HG03060 (cell line): ENCODE results near the gene TMSB15B.
"Not testable (repeated sequence)": the region's sequence is repeated elsewhere in the genome, so short reads cannot be mapped to it uniquely, and the experiment has no call there.

ENCODE experiments used
- ATAC-seq: cut with Tn5 transposase; IDR thresholded peaks from one replicate; pipeline ENCODE4 v1.9.1; 2021; ENCODE audit warnings: low read depth, moderate number of reproducible peaks; ENCODE audit not compliant: unreplicated experiment

The TMSB15B gene

GRCh38 chrX:103962411-103963278 is at the start of gene TMSB15B:
TMSB15B (plus strand) TSS chrX:103962627.
- peak; percentile 96 for ATAC-seq

DNA sequence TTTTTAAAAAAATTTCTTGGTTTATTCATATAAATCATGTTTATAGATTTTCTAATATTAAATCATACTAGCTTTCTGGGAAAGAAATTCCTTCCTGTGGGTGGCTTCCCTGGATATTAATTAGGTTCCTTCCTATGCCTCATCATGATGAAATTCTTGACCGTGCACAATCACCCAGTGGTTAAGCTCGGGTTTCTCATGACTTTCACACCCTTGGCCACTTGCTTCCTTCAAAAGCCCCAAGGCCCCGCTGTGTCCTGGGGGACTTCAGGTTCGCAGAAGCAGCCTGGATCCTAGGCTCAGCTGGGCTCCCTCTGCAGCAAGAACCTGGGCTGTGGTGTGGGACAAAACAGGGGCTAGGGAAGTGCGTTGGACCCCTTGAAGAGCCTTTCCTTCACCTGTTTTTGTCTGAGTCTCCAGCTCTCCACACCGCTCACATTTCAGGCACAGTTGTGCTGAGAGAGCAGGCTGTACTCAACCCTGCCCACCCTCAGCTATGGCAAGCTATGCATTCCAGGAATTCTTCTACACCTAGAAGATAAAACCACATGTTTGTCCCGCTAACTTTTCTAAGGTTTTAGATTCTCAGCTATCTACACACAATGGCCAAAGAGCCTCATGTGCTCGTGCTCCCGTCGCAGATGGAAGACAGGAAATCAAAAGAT is 48.9 kb upstream of the TMSB15B start:
- ATAC-seq, result no peak

- no peak for ATAC-seq
These were observed 44.4 kb upstream of the TMSB15B start for GRCh38 chrX:103918050-103918449.

- peak; percentile 43 for ATAC-seq
These were observed 43.7 kb upstream of the TMSB15B start for GRCh38 chrX:103918571-103919269.

GRCh38 chrX:103919270-103919637 is 43.2 kb upstream of the TMSB15B start:
- peak; percentile 39 for ATAC-seq

DNA sequence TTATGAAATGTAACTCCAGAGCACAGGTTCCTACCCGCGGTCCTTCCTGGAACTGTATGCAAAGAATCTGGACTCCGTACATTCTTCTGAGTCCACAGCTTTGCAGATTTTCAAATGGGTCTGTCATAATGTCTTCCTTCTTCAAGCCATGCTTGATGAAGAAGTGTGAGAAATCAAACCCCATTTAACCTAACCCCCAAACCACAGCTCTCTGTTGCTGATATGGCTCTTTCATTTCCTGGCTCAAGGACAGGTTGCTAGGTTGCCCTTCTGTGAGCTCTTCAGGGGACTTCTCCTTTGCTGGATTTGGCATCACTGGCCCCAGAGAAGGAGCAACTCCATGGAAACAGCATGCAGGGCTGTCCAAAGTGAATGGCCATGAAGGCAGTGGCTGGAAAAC is 41.9 kb upstream of the TMSB15B start:
- peak; percentile 34 for ATAC-seq

GRCh38 chrX:103927030-103927429 is 35.4 kb upstream of the TMSB15B start:
- ATAC-seq, result no peak

DNA sequence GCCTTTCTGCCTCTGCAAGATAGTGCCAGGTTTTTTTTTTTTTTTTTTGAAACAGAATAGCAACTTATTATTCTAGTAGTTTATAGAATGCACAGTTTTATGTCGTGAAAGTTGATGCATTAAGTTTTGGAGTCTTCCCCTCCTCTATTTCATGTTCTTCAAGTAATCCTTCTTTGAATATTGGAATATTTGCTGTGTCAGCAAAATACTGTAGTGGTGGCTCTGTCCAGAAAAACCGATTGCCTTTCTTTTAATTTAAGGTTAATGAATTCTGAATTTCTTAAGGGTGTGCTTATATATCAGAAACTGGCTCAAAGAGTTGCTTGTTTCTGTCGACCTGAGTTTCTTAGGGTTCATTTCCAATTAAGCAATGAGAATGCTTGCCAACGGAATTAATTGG is 34.8 kb upstream of the TMSB15B start:
- ATAC-seq, result no peak

DNA sequence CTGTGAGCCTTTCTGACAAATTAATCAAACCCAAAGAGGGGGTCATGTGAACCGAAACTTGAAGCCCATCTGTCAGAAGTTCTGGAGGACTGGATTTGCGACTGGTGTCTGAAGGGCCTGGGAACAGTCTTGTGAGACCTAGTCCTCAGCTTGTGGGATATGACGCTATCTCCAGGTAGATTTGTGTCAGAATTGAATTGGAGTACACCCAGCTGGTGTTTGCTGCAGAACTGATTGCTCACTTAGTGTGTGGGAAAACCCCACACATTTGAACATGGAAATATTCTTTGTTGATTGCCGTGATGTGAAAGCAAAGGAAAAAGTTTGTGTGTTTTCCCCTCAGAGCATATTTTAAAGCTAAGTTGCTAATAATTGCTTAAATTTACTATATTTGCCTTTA is 30.3 kb upstream of the TMSB15B start:
- ATAC-seq, result no peak

- not testable (repeated sequence) for ATAC-seq
These were observed 22.2 kb upstream of the TMSB15B start for GRCh38 chrX:103940257-103940656.

GRCh38 chrX:103941201-103941975 is 21.0 kb upstream of the TMSB15B start:
- no peak for ATAC-seq

GRCh38 chrX:103949506-103949905 is 12.9 kb upstream of the TMSB15B start:
- no peak for ATAC-seq

- ATAC-seq, result no peak
These were observed 9.1 kb upstream of the TMSB15B start for GRCh38 chrX:103953353-103953752.

GRCh38 chrX:103954259-103954658 is 8.2 kb upstream of the TMSB15B start:
- no peak for ATAC-seq

- not testable (repeated sequence) for ATAC-seq
These were observed 1.8 kb upstream of the TMSB15B start for GRCh38 chrX:103960599-103960998.

DNA sequence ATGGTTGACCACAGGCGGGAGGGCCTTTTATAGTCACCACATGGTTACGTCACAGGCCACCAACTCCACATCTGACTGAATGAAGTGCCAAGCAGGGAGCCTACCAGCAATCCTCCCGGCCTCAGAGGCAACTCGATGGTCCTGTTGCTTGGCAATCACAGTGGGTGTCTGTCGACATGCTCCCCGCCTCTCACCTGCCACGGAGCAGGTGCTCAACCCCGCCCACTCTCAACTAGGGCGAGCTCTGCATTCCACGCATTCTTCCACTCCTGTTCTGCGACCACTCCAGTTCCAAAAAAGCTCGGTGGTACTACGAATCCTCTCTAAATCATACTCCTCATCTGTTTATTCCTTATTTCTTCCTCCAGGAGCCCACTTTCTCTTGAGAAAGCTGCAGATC is 21.1 kb downstream of the TMSB15B start:
- not testable (repeated sequence) for ATAC-seq

- ATAC-seq, result no peak
These were observed 36.8 kb downstream of the TMSB15B start for GRCh38 chrX:103999234-103999633.

- no peak for ATAC-seq
These were observed 46.4 kb downstream of the TMSB15B start for GRCh38 chrX:104008831-104009230.

- ATAC-seq, result no peak
These were observed 50.7 kb downstream of the TMSB15B start for GRCh38 chrX:104013158-104013557.

DNA sequence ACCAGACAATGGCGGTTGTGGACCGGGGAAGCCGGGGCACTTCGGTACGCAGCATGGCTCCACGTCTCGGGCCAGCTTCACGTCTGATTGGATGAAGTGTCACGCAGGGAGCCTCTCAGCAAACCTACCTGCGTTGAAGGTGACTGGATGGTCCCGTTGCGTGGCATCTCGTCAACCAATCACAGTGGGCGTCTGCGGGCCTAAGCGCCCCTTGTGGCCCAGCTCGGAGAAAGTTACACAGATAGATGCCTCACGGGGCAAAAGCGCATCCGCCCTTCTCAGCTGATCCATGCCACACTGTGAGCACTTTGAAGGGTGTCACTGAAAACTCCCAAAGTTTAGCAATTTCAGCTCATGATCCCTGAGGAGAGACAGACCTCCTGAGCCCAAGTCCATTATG is 51.2 kb downstream of the TMSB15B start, which contains the start of gene H2BW1:
H2BW1 (minus strand) TSS at position 103 of the 400 bp plus-strand sequence. CDS start 132 bp downstream, outside the sequence.
- ATAC-seq, result no peak
